Spleen (tissue), 11 donors: Measurements from ENCODE around the gene TBC1D22A. TPM values are rescaled to one million over a fixed set of nuclear protein-coding genes. Genes with fewer than 3 reads are reported as not detected.

ENCODE experiments used
- DNase-seq: peaks from one replicate; pipeline ENCODE4 v3.0.0-alpha.2; 2020
- H3K27ac ChIP-seq, 8 donors: fragments of 200-600 bp; sonication (generic) in 7 of 8; 1 replicate in 4 of 8; 2 replicates in 4 of 8; pipeline versions ENCODE4 v1.5.0 to v1.8.0; 2016 to 2021; ENCODE audit warnings: inconsistent platforms in 4 of 8, mild to moderate bottlenecking in 4 of 8, moderate library complexity in 1 of 8
- H3K27me3 ChIP-seq, 7 donors: fragments of 200-600 bp; sonication (generic) in 6 of 7; replicated peaks in 1 of 7; 1 replicate in 4 of 7; 2 replicates in 3 of 7; pipeline versions ENCODE4 v1.5.0 to v1.8.0; 2016 to 2021; ENCODE audit warnings: inconsistent platforms in 3 of 7, mild to moderate bottlenecking in 1 of 7
- H3K36me3 ChIP-seq, 6 donors: fragments of 200-600 bp; sonication (generic) in 5 of 6; 1 replicate in 4 of 6; 2 replicates in 2 of 6; pipeline versions ENCODE4 v1.5.0 to v1.8.0; 2016 to 2021; ENCODE audit warnings: inconsistent platforms in 2 of 6
- H3K4me1 ChIP-seq, 6 donors: fragments of 200-600 bp; sonication (generic) in 5 of 6; 1 replicate in 3 of 6; 2 replicates in 3 of 6; pipeline versions ENCODE4 v1.5.0 to v1.8.0; 2016 to 2021; ENCODE audit warnings: inconsistent platforms in 3 of 6
- H3K4me3 ChIP-seq, 8 donors: fragments of 200-600 bp; sonication (generic) in 7 of 8; 1 replicate in 4 of 8; 2 replicates in 4 of 8; pipeline versions ENCODE4 v1.5.0 to v1.8.0; 2016 to 2021; ENCODE audit warnings: inconsistent platforms in 4 of 8, mild to moderate bottlenecking in 4 of 8, moderate library complexity in 2 of 8
- H3K9me3 ChIP-seq, 8 donors: fragments of 200-600 bp; sonication (generic) in 7 of 8; 1 replicate in 4 of 8; 2 replicates in 4 of 8; pipeline versions ENCODE4 v1.5.0 to v1.8.0; 2016 to 2021; ENCODE audit warnings: inconsistent platforms in 4 of 8
- POLR2A ChIP-seq, 3 donors: fragments of 450-650 bp; IDR thresholded peaks; one replicate each; pipeline ENCODE4 v1.5.1; 2017; ENCODE audit warnings: antibody characterized with exemption in 3 of 3, mild to moderate bottlenecking in 1 of 3
- POLR2AphosphoS5 ChIP-seq, 3 donors: sonication (generic); formaldehyde crosslinking; IDR thresholded peaks; one replicate each; pipeline ENCODE4 v1.5.1; 2017; ENCODE audit warnings: antibody characterized with exemption in 3 of 3
- WGBS, 5 donors: extraction: QIAGEN DNeasy Blood & Tissue Kit in 3 of 5; methylation state at CpG; one replicate each; pipeline versions ENCODE4 v1.1.5 to v1.1.7; 2013 to 2018; 5-methylcytosine and 5-hydroxymethylcytosine counted together
- intact Hi-C: fragments of 100-400 bp; cut with DNase I; formaldehyde crosslinking; loops from one replicate; pipeline ENCODE4 v1.15.0; 2023; ENCODE audit warnings: low total_unique reads
- polyA plus RNA-seq, 3 donors: library from polyadenylated mRNA; stranded (reverse); fragments of 200-250 nt; gene quantifications; one replicate each; pipeline ENCODE4 v1.2.1, GENCODE V29; 2013
- total RNA-seq, 7 donors: library from RNA; depleted of rRNA in 3 of 7; stranded (reverse); fragments of >200 nt in 3 of 7; fragmentation: NEBNext Ultra II Directional in 4 of 7; extraction: Animal tissue kit (Norgen Biotek cat#: 25700) in 4 of 7; gene quantifications; one replicate each; pipeline versions ENCODE4 v1.1.0 to v1.2.1, GENCODE V29; 2016 to 2021
- TF ChIP-seq, protein P1 (sequence below), 11 experiments: fragments of 200-600 bp in 7 of 11; fragments of 450-650 bp in 4 of 11; sonication (generic) in 4 of 11; IDR thresholded peaks in 8 of 11; conservative IDR thresholded peaks in 3 of 11; 1 replicate in 7 of 11; 2 replicates in 4 of 11; pipeline versions ENCODE4 v1.4.0 to v1.8.0; 2016 to 2021; ENCODE audit warnings: antibody characterized with exemption in 11 of 11, inconsistent platforms in 4 of 11, mild to moderate bottlenecking in 1 of 11
- donor health status: healthy with polysubstance abuse.
- donor health status: DM: no; HTN: no; CAD: no; lungs with moderate emphysema.
- donor health status: DM: no; HTN: no; CAD: no.
- donor health status: Bipolar disorder and iron deficiency.
- donor health status: healthy.
- donor health status: DM: no; HTN: no; CAD: no.
- donor health status: DM: yes; HTN: yes; CAD: no.

The TBC1D22A gene
- total and polyA plus RNA-seq, 10 donors = 17.2 to 66.9 (median 49.6) TPM

DNA sequence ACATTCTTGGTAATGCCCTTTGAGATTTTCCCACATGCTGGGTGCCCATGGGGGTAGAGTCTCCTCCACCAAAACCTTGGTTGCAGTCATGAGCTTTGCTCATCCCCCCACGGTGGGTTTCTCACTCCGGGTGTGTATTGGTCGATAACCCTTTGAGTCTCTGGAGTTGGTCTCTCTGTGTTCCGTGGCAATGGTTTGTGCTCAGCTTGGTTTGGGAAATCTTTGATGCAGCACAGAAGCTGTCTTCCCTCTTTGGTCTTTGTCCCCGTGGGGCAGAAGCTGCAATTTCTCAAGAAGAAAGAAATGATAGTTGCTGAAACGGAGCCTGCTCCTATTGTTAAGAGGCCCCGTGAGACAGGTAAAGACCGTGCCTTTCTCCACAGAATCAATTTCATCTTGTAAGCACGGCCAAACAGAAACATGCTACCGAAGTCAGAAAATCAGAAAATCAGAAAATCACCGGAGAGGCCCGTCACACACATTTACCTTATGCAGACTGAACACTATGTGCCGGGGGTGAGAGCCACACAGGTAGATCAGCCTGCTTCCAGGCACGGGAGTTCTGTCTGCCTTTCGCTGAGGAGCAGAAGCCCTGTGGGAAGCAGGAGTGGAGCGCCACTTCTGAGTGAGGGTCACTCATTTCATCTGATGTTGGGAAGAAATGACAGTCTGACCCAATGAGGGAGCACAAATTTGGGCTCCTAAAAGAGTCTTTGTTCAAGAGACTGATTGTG, 186.1 kb downstream of the TBC1D22A start:
- intact Hi-C loops = no loop called here
- Histone ChIP-seq H3K9me3 (no peaks in the 10 kb centered on the region), H3K27me3 (no peaks in the 10 kb centered on the region), H3K4me3 (no peak overlapping the region), H3K36me3 (peaks cover 0 to 71% (median 7%) of the 10 kb centered on the region in 6 donors), H3K27ac (no peak overlapping the region), H3K4me1 (peaks cover 0 to 36% (median under 1%) of the 10 kb centered on the region in 6 donors)
- TF ChIP-seq POLR2AphosphoS5 (IDR thresholded peaks at IDR 0.05) = no peak
- TF ChIP-seq, protein P1, sequence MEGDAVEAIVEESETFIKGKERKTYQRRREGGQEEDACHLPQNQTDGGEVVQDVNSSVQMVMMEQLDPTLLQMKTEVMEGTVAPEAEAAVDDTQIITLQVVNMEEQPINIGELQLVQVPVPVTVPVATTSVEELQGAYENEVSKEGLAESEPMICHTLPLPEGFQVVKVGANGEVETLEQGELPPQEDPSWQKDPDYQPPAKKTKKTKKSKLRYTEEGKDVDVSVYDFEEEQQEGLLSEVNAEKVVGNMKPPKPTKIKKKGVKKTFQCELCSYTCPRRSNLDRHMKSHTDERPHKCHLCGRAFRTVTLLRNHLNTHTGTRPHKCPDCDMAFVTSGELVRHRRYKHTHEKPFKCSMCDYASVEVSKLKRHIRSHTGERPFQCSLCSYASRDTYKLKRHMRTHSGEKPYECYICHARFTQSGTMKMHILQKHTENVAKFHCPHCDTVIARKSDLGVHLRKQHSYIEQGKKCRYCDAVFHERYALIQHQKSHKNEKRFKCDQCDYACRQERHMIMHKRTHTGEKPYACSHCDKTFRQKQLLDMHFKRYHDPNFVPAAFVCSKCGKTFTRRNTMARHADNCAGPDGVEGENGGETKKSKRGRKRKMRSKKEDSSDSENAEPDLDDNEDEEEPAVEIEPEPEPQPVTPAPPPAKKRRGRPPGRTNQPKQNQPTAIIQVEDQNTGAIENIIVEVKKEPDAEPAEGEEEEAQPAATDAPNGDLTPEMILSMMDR (IDR thresholded peaks at IDR 0.05 in 8 of 11, conservative IDR thresholded peaks at IDR 0.05 in 3 of 11) = no peak
- no peak for TF ChIP-seq POLR2A (IDR thresholded peaks at IDR 0.05)
- no peak for DNase-seq
- WGBS, 5 donors = 90 to 94% (median 91%) methylated on average over 16 of the region's 16 CpGs

DNA sequence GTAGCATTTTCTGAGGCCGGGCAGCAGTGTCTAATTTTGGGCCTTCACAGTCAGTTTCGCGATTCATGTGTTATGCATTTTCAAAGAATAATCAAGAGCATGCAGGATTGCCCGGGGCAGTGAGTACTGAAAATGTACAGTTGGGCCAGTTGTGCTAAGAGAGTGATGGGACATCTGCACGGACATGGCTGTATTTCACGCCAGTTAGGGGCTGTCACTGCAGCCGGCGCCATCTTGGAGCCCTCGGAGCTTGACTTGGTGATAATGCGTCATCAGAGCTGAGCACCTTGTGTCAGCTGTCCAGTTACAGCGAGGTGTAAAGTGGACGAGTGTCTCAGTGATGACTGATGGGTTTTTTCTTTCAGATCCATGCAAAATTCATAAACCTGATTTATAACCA, 188.9 kb downstream of the TBC1D22A start:
- H3K36me3 ChIP-seq = peaks cover 0 to 68% (median 8%) of the 10 kb centered on the region in 6 donors
- no peak for DNase-seq
- no peaks in the 10 kb centered on the region for H3K27me3 ChIP-seq
- TF ChIP-seq POLR2AphosphoS5 (IDR thresholded peaks at IDR 0.05) (no peak), POLR2A (IDR thresholded peaks at IDR 0.05) (no peak)
- TF ChIP-seq, protein P1 (IDR thresholded peaks at IDR 0.05 in 8 of 11, conservative IDR thresholded peaks at IDR 0.05 in 3 of 11) = no peak
- 92 to 97% (median 93%) methylated on average over 12 of the region's 12 CpGs for WGBS, 5 donors
- intact Hi-C loops = no loop called here
- H3K4me1 ChIP-seq = peaks cover 0 to 24% (median 0%) of the 10 kb centered on the region in 6 donors
- no peak overlapping the region for H3K27ac ChIP-seq
- H3K9me3 ChIP-seq = no peaks in the 10 kb centered on the region
- no peak overlapping the region for H3K4me3 ChIP-seq

- Histone ChIP-seq H3K27me3 (no peaks in the 10 kb centered on the region), H3K9me3 (no peaks in the 10 kb centered on the region), H3K36me3 (peaks cover 0 to 68% (median 10%) of the 10 kb centered on the region in 6 donors), H3K27ac (no peak overlapping the region), H3K4me3 (no peak overlapping the region), H3K4me1 (peaks cover 0 to 18% (median 0%) of the 10 kb centered on the region in 6 donors)
- intact Hi-C loops = no loop called here
- TF ChIP-seq, protein P1 (IDR thresholded peaks at IDR 0.05 in 8 of 11, conservative IDR thresholded peaks at IDR 0.05 in 3 of 11) = no peak
- TF ChIP-seq POLR2A (IDR thresholded peaks at IDR 0.05) (no peak), POLR2AphosphoS5 (IDR thresholded peaks at IDR 0.05) (no peak)
- no peak for DNase-seq
- WGBS, 5 donors = 92 to 96% (median 93%) methylated on average over 7 of the region's 7 CpGs
Measured at GRCh38 chr22:46951973-46952372, 189.5 kb downstream of the TBC1D22A start.

GRCh38 chr22:46953968-46954765, 191.7 kb downstream of the TBC1D22A start:
- peaks cover 0 to 73% (median 8%) of the 10 kb centered on the region in 6 donors for H3K36me3 ChIP-seq
- no peak overlapping the region for H3K27ac ChIP-seq
- H3K4me3 ChIP-seq = no peak overlapping the region
- intact Hi-C loops = no loop called here
- TF ChIP-seq POLR2A (IDR thresholded peaks at IDR 0.05) = no peak
- TF ChIP-seq, protein P1 (IDR thresholded peaks at IDR 0.05 in 8 of 11, conservative IDR thresholded peaks at IDR 0.05 in 3 of 11) = no peak
- no peak for TF ChIP-seq POLR2AphosphoS5 (IDR thresholded peaks at IDR 0.05)
- H3K4me1 ChIP-seq = peaks cover 0 to 9% (median 0%) of the 10 kb centered on the region in 6 donors
- H3K9me3 ChIP-seq = no peaks in the 10 kb centered on the region
- WGBS, 5 donors = 89 to 96% (median 91%) methylated on average over 18 of the region's 18 CpGs
- no peaks in the 10 kb centered on the region for H3K27me3 ChIP-seq
- DNase-seq = no peak
